Ishikawa (cell line): ENCODE data around the gene RPS6KA5.

Source experiments
- CEBPB ChIP-seq: IDR thresholded peaks from 2 replicates; pipeline ENCODE4 v1.6.1; 2012
- CREB1 ChIP-seq: IDR thresholded peaks from 2 replicates; pipeline ENCODE4 v1.6.1; 2012; ENCODE audit warnings: low read depth
- EGR1 ChIP-seq: IDR thresholded peaks from 2 replicates; pipeline ENCODE4 v1.6.1; 2012
- EP300 ChIP-seq: IDR thresholded peaks from 2 replicates; pipeline ENCODE4 v1.6.1; 2012; ENCODE audit warnings: borderline replicate concordance
- FOXM1 ChIP-seq: IDR thresholded peaks from 2 replicates; pipeline ENCODE4 v1.6.1; 2012; ENCODE audit warnings: low read depth, borderline replicate concordance
- NFIC ChIP-seq: IDR thresholded peaks from 2 replicates; pipeline ENCODE4 v1.6.1; 2012
- RAD21 ChIP-seq: IDR thresholded peaks from 2 replicates; pipeline ENCODE4 v1.6.1; 2012; ENCODE audit warnings: low read depth
- TAF1 ChIP-seq: IDR thresholded peaks from 2 replicates; pipeline ENCODE4 v1.6.1; 2012; ENCODE audit warnings: low read depth, mild to moderate bottlenecking
- TCF12 ChIP-seq: IDR thresholded peaks from 2 replicates; pipeline ENCODE4 v1.6.1; 2012; ENCODE audit warnings: low read depth
- TEAD4 ChIP-seq: IDR thresholded peaks from 2 replicates; pipeline ENCODE4 v1.6.1; 2012
- YY1 ChIP-seq: IDR thresholded peaks from 2 replicates; pipeline ENCODE4 v1.6.1; 2012; ENCODE audit warnings: low read depth
- ZBTB7A ChIP-seq: IDR thresholded peaks from 2 replicates; pipeline ENCODE4 v1.6.1; 2012; ENCODE audit warnings: low read depth
- TF ChIP-seq, protein P1 (sequence below): IDR thresholded peaks from 2 replicates; pipeline ENCODE4 v1.6.1; 2012
- TF ChIP-seq, protein P2 (sequence below): IDR thresholded peaks from 2 replicates; pipeline ENCODE4 v1.6.1; 2012; ENCODE audit warnings: low read depth, mild to moderate bottlenecking
- TF ChIP-seq, protein P3 (sequence below): IDR thresholded peaks from 2 replicates; pipeline ENCODE4 v1.6.1; 2012

Gene RPS6KA5

DNA sequence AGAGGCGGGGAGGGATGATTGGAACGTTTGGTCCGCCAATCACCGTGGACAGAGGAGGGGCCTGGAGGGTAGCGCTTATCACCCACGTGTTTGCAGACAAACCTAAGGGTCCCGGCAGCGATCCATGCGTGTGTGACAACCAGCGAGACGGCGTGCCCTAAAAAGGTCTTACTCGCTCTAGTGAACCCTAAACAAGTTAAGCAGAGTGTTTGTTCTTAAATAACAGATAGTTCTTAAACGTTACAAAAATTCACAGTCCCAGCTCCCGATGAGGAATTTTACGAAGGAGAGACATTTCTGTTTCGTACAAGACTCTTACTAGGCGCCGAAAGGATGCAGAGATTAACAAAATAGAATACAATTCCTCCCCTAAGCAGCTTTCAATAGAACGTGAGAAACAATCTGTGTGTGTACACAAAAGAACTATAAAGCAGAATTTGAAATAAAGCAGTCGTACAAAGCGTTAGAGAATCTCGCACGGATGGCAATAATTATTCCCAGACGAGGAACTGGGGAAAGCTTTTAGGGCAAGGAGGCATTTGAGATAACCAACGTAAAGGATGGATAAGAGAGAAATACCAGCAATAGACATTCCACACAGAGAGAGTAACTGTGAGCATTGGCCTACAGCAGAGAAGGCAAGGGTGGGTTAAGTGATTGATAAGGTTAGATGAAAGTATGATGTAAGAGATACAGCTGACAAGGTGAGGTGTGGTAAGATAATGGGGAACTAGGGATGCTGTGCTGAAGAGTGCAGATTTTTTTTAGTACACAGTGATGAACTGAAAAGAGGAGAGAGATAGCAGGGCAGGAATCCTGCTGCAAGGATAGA lies 831 bp upstream of the RPS6KA5 start:
- TF ChIP-seq, protein P1, sequence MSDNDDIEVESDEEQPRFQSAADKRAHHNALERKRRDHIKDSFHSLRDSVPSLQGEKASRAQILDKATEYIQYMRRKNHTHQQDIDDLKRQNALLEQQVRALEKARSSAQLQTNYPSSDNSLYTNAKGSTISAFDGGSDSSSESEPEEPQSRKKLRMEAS: peak; percentile 96
- no peak for TF ChIP-seq RAD21
- TF ChIP-seq, protein P2, sequence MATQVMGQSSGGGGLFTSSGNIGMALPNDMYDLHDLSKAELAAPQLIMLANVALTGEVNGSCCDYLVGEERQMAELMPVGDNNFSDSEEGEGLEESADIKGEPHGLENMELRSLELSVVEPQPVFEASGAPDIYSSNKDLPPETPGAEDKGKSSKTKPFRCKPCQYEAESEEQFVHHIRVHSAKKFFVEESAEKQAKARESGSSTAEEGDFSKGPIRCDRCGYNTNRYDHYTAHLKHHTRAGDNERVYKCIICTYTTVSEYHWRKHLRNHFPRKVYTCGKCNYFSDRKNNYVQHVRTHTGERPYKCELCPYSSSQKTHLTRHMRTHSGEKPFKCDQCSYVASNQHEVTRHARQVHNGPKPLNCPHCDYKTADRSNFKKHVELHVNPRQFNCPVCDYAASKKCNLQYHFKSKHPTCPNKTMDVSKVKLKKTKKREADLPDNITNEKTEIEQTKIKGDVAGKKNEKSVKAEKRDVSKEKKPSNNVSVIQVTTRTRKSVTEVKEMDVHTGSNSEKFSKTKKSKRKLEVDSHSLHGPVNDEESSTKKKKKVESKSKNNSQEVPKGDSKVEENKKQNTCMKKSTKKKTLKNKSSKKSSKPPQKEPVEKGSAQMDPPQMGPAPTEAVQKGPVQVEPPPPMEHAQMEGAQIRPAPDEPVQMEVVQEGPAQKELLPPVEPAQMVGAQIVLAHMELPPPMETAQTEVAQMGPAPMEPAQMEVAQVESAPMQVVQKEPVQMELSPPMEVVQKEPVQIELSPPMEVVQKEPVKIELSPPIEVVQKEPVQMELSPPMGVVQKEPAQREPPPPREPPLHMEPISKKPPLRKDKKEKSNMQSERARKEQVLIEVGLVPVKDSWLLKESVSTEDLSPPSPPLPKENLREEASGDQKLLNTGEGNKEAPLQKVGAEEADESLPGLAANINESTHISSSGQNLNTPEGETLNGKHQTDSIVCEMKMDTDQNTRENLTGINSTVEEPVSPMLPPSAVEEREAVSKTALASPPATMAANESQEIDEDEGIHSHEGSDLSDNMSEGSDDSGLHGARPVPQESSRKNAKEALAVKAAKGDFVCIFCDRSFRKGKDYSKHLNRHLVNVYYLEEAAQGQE: no peak
- no peak for TF ChIP-seq TCF12
- TF ChIP-seq, protein P3, sequence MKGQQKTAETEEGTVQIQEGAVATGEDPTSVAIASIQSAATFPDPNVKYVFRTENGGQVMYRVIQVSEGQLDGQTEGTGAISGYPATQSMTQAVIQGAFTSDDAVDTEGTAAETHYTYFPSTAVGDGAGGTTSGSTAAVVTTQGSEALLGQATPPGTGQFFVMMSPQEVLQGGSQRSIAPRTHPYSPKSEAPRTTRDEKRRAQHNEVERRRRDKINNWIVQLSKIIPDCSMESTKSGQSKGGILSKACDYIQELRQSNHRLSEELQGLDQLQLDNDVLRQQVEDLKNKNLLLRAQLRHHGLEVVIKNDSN: peak; percentile 59

DNA sequence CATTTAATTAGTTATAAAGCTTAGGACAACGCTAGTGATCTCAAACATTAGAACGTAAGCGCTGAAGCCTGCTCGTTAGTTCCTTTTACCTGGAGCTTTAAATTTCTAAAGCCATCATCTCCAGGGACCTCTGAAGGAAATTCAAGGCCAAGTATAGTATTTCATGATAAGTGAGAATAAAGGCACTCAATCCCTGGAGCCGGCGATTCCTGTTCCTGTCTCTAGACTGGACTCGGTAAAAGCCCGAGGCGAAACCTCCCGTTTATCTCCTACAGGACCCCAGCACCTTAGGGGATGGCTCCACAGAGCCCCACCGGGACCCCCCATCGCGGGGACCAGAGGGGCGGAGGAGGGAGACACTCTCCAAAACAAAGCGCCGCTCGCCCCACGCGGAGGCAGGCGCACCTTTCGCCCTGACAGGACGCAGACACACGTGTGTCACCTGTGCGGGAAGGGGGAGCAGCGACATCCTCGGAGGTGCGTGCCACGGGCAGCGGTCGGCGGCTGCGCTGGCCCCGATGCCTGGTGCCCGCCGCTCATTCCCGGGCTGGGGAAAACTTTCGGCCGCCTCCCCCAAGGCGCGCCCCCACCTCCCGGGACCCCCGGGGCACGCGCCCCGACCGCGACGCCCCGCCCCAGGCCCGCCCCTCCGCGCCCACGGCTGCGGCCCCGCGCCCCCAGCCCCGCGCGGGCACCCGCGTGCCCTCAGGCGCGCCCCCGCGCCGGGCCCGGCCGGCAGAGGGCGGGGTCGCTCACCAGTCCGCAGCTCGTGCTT lies 678 bp downstream of the RPS6KA5 start:
- no peak for TF ChIP-seq TCF12
- no peak for TF ChIP-seq NFIC
- TF ChIP-seq ZBTB7A: peak; percentile 61; the same call in 1 of the 2 replicates
- no peak for TF ChIP-seq RAD21
- no peak for TF ChIP-seq FOXM1
- TF ChIP-seq, protein P3: no peak
- no peak for TF ChIP-seq EP300
- TF ChIP-seq, protein P1: peak; percentile 81
- no peak for TF ChIP-seq CEBPB

DNA sequence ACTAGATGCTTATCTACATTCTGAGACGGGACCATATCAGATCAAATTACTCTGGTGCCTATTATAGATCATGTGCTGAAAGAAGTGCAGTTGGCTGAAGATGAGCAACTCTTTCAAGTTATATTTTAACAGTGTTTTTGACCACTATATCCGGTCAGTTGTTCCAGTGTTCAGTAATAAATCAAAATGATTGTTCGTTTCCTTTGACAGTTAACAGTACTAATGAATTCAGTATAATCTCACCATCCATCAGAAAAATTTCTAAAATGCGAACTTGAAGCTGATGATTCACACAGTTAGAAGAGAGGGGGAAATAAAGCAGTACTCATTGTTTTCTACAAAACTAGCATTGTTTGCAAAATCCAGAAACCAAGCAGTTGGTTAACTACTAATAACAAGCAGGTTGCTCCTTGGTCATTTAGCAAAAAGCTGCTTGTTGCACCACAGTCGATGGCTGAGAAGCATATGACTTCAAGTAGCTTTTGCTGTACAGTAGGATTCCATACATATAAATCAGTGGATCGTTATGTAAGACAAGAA lies 2.3 kb downstream of the RPS6KA5 start:
- TF ChIP-seq CEBPB (no peak), TEAD4 (no peak), NFIC (no peak)
- TF ChIP-seq, protein P2: no peak

- TF ChIP-seq TCF12 (no peak), TEAD4 (no peak)
Observed at GRCh38 chr14:91056361-91056760, 4.1 kb downstream of the RPS6KA5 start.

DNA sequence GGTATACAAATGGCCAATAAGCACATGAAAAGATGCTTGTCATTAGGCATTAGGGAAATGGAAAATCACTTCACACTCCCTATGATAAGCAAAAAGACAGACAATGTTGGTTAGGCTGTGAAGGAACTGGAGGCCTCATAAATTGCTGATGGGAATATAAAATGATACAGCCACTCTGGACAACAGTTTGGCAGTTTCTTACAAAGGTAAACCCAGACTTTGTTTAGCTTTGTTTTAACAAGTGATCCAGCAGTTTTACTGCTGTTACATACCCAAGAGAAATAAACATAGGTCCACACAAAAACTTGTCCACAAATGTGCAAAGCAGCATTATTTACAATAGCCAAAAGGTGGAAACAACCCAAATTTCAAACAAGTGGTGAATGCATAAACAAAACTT lies 5.4 kb downstream of the RPS6KA5 start:
- no peak for TF ChIP-seq FOXM1

DNA sequence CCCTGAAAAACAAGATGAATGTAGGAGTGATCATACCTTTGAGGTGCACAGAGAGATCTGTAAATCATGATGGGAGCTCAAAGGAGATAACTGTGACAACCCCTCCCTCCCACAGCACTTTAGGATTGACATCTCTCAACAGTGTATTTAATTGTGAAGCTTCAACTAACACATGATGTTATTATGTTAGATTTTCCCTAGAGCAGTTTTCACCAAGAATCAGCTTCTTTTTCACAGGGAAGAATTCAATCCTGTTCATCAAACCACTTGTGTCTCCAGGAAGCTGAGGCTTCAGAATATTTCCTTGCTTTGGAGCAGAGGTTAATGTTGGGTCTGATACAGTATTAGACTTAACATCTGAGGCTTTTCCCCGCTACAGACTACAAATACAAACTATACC lies 11.8 kb downstream of the RPS6KA5 start:
- TF ChIP-seq YY1 (no peak), TAF1 (no peak), TCF12 (no peak), NFIC (no peak), EP300 (no peak), CREB1 (no peak), RAD21 (no peak), TEAD4 (no peak), EGR1 (no peak), FOXM1 (no peak), ZBTB7A (no peak), CEBPB (no peak)
- TF ChIP-seq, protein P3: no peak
- TF ChIP-seq, protein P2: no peak
- TF ChIP-seq, protein P1: no peak
